KMS-11 (cell line): ENCODE measurements around the gene IMMP2L.

Source experiments
- H2AFZ ChIP-seq: fragments of 200-600 bp; sonication (generic); 2 replicates; pipeline ENCODE4 v1.6.1; 2016; ENCODE audit warnings: antibody characterized with exemption, mixed run types, low read depth
- H3K27ac ChIP-seq: fragments of 200-600 bp; sonication (generic); 2 replicates; pipeline ENCODE4 v1.6.1; 2016; ENCODE audit warnings: mild to moderate bottlenecking, mixed run types
- H3K27me3 ChIP-seq: fragments of 200-600 bp; sonication (generic); 2 replicates; pipeline ENCODE4 v1.6.1; 2017; ENCODE audit warnings: mild to moderate bottlenecking, low read depth, mixed run types, moderate library complexity; ENCODE audit not compliant: insufficient read depth
- H3K36me3 ChIP-seq: fragments of 200-600 bp; sonication (generic); 2 replicates; pipeline ENCODE4 v1.6.1; 2017; ENCODE audit warnings: mild to moderate bottlenecking, mixed run types; ENCODE audit not compliant: insufficient read depth
- H3K4me1 ChIP-seq: fragments of 200-600 bp; sonication (generic); 2 replicates; pipeline ENCODE4 v1.6.1; 2016; ENCODE audit warnings: mild to moderate bottlenecking, low read depth, mixed run types; ENCODE audit not compliant: poor library complexity, severe bottlenecking
- H3K4me2 ChIP-seq: fragments of 200-600 bp; sonication (generic); 2 replicates; pipeline ENCODE4 v1.7.0; 2016; ENCODE audit warnings: mild to moderate bottlenecking, mixed run types
- H3K4me3 ChIP-seq: fragments of 200-600 bp; sonication (generic); IDR thresholded peaks from 2 replicates; pipeline ENCODE4 v1.6.1; 2017; ENCODE audit warnings: low read depth, low read length, mixed read lengths; ENCODE audit not compliant: insufficient read depth
- H3K79me2 ChIP-seq: fragments of 200-600 bp; sonication (generic); 2 replicates; pipeline ENCODE4 v1.6.1; 2016; ENCODE audit warnings: low read depth, mixed run types; ENCODE audit not compliant: insufficient read depth
- H3K9ac ChIP-seq: fragments of 200-600 bp; sonication (generic); 2 replicates; pipeline ENCODE4 v1.6.1; 2016; ENCODE audit warnings: mild to moderate bottlenecking, mixed run types
- H4K20me1 ChIP-seq: fragments of 200-600 bp; sonication (generic); 2 replicates; pipeline ENCODE4 v1.6.1; 2016; ENCODE audit warnings: mild to moderate bottlenecking, mixed run types; ENCODE audit not compliant: insufficient read depth
- CTCF ChIP-seq: fragments of 200-600 bp; sonication (generic); conservative IDR thresholded peaks from 2 replicates; pipeline ENCODE4 v1.6.1; 2017; ENCODE audit warnings: low read depth, mild to moderate bottlenecking, antibody characterized with exemption, low read length, moderate library complexity, mixed read lengths

Gene IMMP2L

DNA sequence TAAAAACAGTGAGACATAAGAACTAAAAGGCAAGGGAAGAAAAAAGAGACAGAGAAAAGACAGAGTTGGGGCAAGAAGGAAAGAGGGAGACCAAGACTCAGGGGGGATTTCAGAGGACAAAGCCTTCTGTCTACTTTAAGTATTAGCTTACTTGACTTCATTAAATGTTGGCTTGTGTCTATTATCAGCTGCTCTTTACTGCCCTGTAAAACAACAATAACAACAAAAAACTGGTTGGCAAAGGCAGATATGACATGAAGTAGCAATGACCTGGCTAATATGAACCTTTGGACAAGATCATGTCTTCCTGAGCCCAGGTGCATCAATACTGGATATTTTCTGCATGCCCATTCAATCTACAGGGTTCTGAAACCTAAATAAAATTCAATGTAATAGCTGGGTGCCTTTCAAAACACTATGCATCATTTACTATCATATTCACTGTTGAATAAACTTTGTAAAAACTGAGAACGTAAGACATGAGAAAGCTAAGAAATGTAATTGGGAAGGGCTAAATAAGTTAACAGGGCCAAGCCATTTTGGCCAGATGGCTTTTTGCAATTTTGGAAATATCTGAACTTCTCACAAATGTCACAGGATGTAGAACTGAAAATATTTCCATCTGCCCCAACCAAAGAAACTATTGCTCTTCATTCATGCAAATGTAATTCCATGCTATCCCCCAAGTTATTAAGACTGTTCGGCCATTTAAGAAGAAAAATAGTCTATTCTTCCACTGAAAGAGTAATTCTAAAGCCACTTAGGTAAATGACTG lies 422.0 kb downstream of the IMMP2L start:
- Histone ChIP-seq H3K27ac (no peak overlapping the region), H3K9ac (no peak overlapping the region), H3K4me3 (no peak overlapping the region), H2AFZ (no peak overlapping the region), H3K36me3 (no peaks in the 10 kb centered on the region), H4K20me1 (no peaks in the 10 kb centered on the region), H3K27me3 (no peaks in the 10 kb centered on the region), H3K4me1 (no peaks in the 10 kb centered on the region), H3K79me2 (no peaks in the 10 kb centered on the region), H3K4me2 (no peak overlapping the region)
- no peak for TF ChIP-seq CTCF

DNA sequence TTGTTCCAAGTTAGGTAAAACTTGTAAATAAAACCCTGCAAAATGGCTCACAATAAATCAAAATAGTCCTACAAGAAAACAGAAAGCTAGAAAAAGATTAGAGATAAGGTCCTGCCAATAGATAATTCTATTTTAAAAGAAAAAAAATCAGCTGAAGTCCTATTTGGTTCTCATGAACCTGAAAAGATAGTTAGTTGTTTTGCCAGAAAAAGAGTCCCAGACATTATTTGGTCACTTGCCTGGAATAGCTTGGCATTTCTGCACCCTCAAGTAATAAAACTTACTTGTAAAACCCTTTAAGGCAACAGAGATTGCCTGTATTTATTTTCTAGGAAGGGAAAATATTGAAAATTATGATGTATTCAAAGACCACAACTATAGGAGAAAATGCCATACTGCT lies 423.7 kb downstream of the IMMP2L start:
- no peak overlapping the region for H2AFZ ChIP-seq
- no peaks in the 10 kb centered on the region for H3K79me2 ChIP-seq
- no peaks in the 10 kb centered on the region for H4K20me1 ChIP-seq
- no peaks in the 10 kb centered on the region for H3K27me3 ChIP-seq
- no peak overlapping the region for H3K4me2 ChIP-seq
- no peak for TF ChIP-seq CTCF
- H3K4me1 ChIP-seq: no peaks in the 10 kb centered on the region
- no peak overlapping the region for H3K4me3 ChIP-seq
- H3K36me3 ChIP-seq: no peaks in the 10 kb centered on the region
- no peak overlapping the region for H3K27ac ChIP-seq
- H3K9ac ChIP-seq: no peak overlapping the region

- no peak overlapping the region for H2AFZ ChIP-seq
- H3K27ac ChIP-seq: no peak overlapping the region
- H3K4me1 ChIP-seq: no peaks in the 10 kb centered on the region
- no peaks in the 10 kb centered on the region for H3K27me3 ChIP-seq
- no peak overlapping the region for H3K4me2 ChIP-seq
- H4K20me1 ChIP-seq: no peaks in the 10 kb centered on the region
- no peaks in the 10 kb centered on the region for H3K79me2 ChIP-seq
- TF ChIP-seq CTCF: no peak
- no peaks in the 10 kb centered on the region for H3K36me3 ChIP-seq
- no peak overlapping the region for H3K4me3 ChIP-seq
- no peak overlapping the region for H3K9ac ChIP-seq
These were observed 424.1 kb downstream of the IMMP2L start for GRCh38 chr7:111138193-111138569.

DNA sequence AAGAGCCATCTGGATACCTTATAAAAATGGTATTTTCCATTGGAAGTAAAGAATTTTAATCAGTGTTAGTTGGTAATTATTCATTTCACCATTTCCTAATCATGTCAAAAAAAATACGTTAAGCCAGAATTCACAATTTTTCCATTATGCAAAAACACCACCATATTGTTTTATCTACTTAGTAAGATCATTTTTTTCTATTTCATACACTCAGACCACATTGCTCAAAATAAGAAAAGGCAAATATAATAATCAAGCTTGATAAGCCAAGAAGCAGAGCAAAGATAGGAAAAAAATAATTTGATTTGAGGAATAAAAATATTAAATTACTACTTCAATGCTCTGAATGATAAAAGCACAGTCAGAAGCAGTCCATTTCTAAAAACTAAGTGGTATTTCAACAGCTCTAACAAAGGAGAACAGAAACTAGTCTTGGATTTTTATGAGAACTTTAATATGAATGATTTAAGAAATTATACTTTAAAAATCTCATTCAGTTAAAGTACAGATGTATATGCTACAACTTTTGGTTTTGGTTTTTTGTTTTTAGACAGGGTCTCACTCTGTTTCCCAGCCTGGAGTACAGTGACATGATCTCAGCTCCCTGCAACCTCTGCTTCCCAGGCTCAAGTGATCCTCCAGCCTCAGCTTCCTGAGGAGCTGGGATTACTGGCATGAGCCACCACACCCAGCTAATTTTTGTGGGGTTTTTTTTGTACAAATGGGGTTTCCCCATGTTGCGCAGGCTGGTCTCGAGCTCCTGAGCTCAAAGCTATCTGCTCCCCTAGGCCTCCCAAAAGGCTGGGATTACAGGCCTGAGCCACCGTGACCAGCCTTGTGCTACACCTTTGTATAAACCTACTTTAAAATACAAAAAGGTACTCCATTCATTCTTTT lies 424.7 kb downstream of the IMMP2L start:
- Histone ChIP-seq H3K79me2 (no peaks in the 10 kb centered on the region), H3K27me3 (no peaks in the 10 kb centered on the region), H3K27ac (no peak overlapping the region), H4K20me1 (no peaks in the 10 kb centered on the region), H2AFZ (no peak overlapping the region), H3K4me3 (no peak overlapping the region), H3K9ac (no peak overlapping the region), H3K36me3 (no peaks in the 10 kb centered on the region), H3K4me1 (no peaks in the 10 kb centered on the region), H3K4me2 (no peak overlapping the region)
- no peak for TF ChIP-seq CTCF
